ENCODE data around the gene ECM2.

ECM2 gene

DNA sequence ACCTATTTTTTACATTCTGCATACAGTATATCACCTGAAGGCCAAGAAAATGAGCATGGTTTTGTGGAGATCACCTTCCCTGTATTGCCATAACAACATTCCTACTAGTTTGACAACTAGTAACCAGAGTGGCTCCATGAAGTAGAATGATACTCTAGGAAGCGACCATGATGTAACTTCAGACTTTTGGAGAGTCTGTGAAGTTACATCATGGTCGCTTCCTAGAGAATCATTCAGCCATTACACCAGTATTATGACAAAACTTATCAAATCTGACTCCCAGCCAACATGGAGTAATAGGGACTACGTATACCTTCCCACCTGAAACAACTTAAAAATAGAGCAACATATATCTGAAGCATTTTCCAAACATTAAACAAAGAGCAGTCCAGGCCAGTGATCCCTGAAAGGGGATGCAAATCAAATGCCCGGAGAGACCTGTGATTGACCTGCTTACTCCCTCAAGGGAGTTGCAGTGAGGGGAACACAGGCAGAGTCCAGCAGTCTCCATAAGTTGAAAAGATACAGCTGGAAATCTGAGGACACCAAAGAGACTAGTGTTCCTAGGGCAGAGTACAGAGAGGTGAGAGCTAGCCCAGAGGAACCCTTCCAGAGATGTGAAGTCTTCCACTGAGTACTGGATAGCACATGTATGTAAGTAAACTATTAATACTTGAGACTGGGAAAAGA lies 7.8 kb downstream of the ECM2 start:
- no peak for DNase-seq (ENCODE audit: low read depth)

DNA sequence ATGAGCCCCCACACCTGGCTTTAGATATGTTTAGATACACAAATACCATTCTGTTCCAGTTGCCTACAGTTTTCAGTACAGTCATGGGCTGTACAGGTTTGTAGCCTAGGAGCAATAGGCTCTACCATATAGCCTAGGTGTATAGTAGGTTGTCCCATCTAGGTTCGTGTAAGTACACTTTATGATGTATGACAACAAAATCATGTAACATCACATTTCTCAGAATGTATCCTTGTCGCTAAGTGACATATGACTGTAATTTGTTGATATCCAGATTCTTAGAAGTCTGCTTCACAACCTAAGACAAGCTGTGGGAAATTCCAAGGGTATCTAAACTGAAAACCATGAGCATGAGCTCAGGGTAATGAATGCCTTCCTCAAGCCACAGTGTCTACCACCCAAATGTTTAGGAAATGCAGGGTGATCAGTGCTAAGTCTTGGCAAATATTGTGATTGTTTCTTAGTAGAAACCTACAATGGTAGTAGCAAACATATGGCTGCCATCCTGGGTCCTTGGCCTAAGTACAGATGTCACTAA lies 8.4 kb downstream of the ECM2 start:
- no peak for DNase-seq (ENCODE audit: low read depth)

GRCh38 chr9:92525306-92525705 lies 10.5 kb downstream of the ECM2 start:
- DNase-seq (ENCODE audit: low read depth) = no peak

DNA sequence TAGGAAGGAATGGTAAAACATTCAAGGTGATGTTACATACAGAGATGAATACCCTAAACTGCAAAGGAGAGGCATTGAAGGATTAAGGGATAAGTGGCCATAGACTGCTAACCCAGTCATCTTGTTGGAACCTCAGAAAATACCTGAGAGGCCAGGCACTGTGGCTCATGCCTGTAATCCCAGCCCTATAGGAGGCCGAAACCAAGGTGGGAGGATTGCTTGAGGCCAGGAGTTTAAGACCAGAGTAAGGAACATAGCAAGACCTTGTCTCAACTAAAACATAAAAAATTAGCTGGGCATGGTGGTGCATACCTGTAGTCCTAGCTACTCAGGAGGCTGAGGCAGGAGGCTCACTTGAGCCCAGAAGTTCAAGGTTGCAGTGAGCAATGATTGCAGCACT lies 10.9 kb downstream of the ECM2 start:
- DNase-seq (ENCODE audit: low read depth) = no peak

DNA sequence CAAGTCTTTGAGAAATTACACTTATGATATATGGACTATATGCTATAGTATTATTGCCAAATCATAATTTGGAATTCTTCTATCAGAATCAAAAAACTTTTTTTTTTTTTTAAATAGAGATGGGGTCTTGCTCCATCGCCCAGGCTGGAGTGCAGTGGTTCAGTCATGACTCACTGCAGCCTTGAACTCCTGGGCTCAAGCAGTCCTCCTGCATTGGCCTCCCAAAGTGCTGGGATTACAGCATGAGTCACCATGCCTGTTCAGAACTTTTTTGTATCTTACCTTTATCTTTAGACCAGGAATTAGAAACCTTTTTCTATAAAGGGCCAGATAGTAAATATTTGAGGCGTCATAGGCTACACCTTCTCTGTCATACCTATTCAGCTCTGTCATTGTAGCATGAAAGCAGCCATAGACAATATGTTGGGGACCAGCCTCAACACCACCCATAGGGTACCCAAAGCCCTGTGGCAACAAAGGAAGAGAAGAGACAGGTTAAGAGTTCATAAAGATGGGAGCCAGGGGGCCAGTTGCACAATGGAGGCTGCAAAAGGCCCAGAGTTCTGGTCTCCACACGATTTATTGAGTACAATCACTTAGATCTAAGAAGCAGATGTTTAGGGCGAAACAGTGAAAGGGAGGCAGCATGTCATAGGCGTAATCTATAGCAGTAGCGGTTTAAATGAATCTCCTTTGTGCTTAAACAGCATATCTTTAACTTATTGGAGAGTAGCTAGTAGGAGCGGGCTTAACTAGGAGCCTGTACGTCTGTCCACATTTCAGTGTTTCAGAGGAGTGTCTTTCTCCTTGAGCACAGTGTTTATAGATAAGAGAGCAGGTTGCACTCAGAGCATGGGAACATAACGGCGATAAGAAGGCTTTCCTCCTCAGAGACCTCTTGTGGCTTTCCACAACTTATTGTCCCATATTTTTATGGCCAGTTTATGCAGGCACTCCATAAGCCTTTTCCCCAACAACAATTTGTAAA lies 12.5 kb downstream of the ECM2 start:
- DNase-seq (ENCODE audit: low read depth) = no peak

DNA sequence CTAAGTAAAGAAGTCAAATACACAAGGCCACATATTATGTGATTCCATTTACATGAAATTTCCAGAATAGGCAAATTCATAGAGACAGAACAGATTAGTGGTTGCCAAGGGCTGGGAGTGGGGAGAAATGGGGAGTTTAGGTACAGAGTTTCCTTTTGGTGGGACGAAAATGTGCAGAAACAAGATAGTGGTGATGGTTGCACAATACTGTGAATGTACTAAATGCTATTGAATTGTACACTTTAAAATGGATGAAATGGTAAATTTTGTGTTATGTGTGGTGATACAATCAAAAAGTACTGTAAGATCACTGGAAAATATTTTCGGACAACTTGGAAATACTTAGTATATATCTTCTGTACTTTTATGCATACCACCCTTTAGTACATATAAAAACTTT lies 15.0 kb downstream of the ECM2 start:
- DNase-seq (ENCODE audit: low read depth) = no peak

DNA sequence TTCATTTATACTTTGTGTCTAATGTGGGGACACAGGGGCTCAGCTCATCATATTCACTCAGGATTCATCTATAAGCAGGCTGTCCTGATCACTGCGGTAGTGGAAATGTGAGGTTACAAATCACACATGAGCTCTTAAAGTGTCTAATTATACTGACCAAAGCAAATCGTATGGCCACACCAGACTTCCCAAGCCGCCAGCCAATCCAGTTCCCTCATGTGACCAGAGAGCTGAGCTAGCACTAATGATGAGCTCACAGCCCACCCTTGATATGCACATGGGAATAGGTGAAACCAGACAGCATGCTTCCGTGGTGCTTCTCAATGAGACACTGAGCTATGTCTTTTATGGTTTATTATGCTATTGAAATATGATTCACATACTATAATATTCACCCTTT lies 17.6 kb downstream of the ECM2 start:
- no peak for DNase-seq (ENCODE audit: low read depth)

DNA sequence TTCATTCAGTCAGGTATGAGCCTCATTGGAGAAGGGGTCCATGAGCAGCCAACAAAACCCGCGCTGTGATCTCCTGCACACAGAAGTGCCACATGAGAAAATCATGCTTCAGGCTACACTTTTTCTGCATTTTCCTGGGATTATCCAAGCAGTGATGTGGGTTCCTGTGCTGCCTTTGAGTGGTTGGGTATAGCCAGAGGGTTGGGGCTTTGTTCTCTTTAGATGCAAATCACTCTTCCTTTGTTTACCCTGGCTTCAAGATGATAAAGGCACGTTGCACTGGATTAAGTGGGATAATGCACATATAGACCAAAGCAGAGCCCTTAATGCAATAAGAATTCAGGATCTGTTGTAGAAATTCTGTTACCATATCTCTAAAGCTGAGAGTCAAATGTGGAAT lies 18.7 kb downstream of the ECM2 start:
- DNase-seq (ENCODE audit: low read depth) = no peak

- DNase-seq (ENCODE audit: low read depth) = no peak
Observed at GRCh38 chr9:92516521-92516920, 19.3 kb downstream of the ECM2 start.

DNA sequence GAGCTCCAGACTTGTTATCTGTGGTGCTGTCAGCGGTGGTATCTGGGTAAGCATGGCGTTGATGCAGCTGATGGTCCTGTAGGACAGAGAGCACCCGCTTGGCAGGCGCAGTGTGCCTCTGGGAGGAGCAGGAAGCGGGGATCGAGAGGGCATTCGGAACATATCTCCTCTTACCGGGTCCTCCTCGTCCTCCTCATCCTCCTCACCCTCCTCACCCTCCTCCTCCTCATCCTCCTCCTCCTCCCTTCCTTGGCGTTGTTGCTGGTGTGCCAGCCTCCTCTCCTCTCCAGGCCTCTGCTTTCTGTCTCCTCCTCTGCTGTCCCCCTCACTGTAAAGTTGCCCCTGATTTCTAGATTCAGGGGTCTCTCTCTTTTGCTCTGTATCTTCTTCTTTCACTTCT lies 21.2 kb downstream of the ECM2 start:
- no peak for DNase-seq (ENCODE audit: low read depth)

DNA sequence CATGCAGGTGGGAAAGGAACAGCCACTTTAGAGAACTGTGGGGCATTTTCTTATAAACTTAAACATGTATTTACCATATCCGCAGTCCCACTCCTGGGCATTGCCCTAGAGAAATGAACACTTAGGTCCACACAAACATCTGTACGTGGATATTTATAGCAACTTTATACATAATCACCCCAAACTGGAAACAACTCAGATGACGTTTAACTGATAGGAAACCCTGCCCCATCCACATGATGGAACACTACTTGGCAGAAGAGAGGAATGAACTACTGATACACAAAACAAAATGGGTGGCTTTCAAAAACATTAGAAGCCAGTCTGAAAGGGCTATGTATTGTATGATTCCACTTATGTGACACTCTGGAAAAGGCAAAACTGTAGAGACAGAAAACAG lies 22.4 kb downstream of the ECM2 start:
- no peak for DNase-seq (ENCODE audit: low read depth)

DNA sequence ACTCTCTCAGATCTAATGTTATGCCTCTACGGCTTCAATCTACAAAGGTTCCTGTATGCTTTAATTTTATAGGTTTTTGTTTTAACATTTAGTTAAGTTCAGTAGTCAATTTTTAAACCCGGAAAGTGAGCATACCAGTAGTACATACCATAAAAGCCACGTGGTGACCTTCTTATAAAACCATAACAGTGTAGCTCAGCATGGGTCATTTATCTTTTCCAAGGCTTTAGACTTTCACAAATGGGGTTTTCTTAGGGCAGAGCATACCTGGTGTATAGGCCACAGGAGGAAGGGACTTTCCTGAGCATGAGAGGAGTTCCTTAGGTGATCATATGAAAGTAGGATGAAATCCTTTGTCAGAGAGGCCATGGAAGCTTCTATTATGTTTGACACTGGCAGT lies 23.2 kb downstream of the ECM2 start:
- DNase-seq (ENCODE audit: low read depth) = no peak

GRCh38 chr9:92510747-92511146 lies 25.0 kb downstream of the ECM2 start:
- DNase-seq (ENCODE audit: low read depth) = no peak

GRCh38 chr9:92509050-92509449 lies 26.7 kb downstream of the ECM2 start:
- no peak for DNase-seq (ENCODE audit: low read depth)

DNA sequence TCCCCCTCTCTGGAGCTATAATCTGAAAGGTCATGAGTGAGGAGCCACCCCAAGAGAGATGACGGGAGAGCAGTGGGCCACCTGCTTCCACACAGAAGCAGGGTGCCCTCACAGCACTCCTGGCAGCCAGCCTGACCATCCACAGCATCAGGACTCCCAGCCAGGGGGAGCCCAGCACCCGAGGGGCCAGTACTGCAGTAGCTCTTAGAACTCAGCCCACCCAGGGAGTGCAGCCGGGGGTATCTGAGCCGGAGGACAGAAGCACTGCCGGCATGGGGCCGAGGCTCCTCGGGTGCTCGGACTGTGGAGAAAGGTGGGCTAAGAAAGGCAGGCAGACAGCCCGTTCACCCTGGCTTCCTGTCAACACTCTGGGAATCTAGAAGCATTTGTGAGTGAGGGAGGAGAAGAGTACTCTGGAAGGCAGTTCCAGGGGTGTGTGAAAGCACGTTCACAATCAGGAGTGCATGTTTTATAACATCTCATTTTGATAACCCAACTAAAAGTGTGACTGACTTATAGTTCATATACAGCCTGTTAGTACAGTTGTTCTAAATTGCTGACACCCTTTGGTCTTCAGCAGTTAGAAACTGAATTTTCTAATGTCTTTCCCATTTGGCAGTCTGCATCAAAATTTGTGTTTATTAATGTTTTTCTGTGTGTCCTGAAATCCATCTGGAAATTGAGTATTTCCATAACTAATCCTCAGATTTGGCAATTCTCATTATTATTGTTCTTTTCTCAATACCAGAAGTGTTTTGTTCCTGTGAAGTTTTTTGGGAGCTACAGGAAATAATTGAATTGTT lies 27.6 kb downstream of the ECM2 start:
- DNase-seq (ENCODE audit: low read depth) = no peak

GRCh38 chr9:92507496-92507895 lies 28.3 kb downstream of the ECM2 start:
- DNase-seq (ENCODE audit: low read depth) = no peak

DNA sequence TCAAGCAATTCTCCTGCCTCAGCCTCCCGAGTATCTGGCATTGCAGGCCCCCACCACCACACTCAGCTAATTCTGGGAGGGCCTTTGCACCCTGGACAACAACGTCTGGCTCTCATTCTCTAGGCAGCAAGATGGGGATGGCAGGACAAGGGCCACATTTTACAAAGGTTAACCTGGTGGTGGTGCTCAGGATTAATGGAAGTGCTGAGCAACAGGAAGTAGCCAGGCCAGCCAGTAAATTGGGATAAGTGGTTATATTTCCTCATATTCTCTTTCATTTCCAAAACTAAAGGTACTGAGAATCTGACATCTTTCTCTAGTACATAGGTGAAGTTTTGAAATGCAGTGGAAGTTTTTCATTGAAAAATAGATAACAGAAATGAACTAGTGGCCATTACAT lies 28.8 kb downstream of the ECM2 start:
- no peak for DNase-seq (ENCODE audit: low read depth)

DNA sequence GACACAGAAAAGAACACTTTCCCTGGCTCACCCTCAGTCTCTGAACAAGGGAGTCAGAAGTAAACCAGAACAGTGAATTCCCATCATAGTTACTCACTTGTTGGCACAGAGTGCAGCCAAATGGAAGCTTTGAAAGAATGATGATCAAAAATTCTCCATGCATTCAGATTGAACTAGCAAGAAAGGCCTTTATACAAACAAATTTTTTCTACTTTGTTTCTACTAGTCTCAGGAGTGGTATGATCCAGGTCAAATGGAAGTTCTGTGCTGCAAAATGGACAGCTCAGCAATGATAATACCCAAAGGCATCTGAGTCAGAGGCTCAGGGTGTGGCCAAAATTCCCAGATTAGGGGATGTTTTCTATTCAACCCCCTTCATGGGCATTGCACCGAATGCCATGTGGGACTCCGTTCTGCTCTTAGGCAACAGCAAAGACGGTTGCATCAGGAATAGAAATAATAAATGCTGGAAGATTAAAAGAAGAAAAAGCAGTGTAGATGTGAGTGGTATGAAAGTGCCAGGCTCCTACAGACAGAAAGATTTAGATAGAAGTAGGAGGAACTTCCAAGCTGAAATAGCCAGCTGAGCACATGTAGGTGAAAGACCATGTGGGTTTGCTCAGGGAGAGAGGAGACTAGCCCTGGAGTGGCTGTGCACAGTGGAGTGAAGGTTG lies 29.5 kb downstream of the ECM2 start:
- DNase-seq (ENCODE audit: low read depth) = no peak

- no peak for DNase-seq (ENCODE audit: low read depth)
Observed at GRCh38 chr9:92504881-92505280, 30.9 kb downstream of the ECM2 start.

DNA sequence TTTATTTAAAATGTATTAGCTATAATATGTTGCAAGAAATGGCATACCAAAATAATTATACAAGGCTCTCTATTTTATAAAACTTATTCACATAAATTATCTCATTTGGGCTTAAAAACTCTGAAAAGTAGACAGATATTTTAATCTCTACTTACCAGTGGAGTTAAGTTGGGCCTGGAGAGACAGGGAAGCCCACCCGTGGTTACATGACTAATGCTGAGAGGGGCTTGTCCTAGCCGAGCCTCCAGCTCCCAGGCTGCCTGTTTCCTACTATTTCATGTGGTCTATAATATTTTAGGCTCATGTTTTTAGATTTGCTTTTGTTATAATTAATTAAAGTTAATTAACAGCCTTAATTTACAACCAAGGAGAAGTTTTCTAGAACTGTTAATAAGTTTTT lies 32.6 kb downstream of the ECM2 start:
- no peak for DNase-seq (ENCODE audit: low read depth)

GRCh38 chr9:92501671-92502393 lies 34.0 kb downstream of the ECM2 start:
- no peak for DNase-seq (ENCODE audit: low read depth)

Measured in activated T-cell treated with anti-CD3 and anti-CD28 coated beads for 24 hours (primary cell).